Measurements from ENCODE around the gene SFMBT1.

GRCh38 chr3:52915294-52915693 is 130.6 kb downstream of the SFMBT1 start:
- TF ChIP-seq ZFP41 (tag by site-specific recombination; IDR thresholded peaks at IDR 0.05; ENCODE audit: borderline replicate concordance) (no peak), CTCF (tag by site-specific recombination; IDR thresholded peaks at IDR 0.05) (no peak), PRDM10 (tag by site-specific recombination; IDR thresholded peaks at IDR 0.05) (no peak), PBX3 (CRISPR knock-in tag; IDR thresholded peaks at IDR 0.05) (no peak), SETDB1 (IDR thresholded peaks at IDR 0.05; ENCODE audit: insufficient read length, low read length) (no peak), ZBTB1 (tag by site-specific recombination; IDR thresholded peaks at IDR 0.05) (no peak), YY1 (tag by site-specific recombination; IDR thresholded peaks at IDR 0.05) (no peak), ZBTB49 (tag by site-specific recombination; IDR thresholded peaks at IDR 0.05; ENCODE audit: low read depth) (no peak), ZNF174 (tag by site-specific recombination; IDR thresholded peaks at IDR 0.05) (no peak), HOXC10 (CRISPR knock-in tag; IDR thresholded peaks at IDR 0.05) (no peak), ZBTB26 (tag by site-specific recombination; optimal IDR thresholded peaks at IDR 0.05) (no peak), ZNF776 (tag by site-specific recombination; IDR thresholded peaks at IDR 0.05; ENCODE audit: borderline replicate concordance) (no peak), ZNF664 (tag by site-specific recombination; IDR thresholded peaks at IDR 0.05) (no peak)

Measured in HEK293 (cell line).